Neural cell (in vitro differentiated cells): ENCODE data around the gene METRN.

Experiments used
- CTCF ChIP-seq: fragments of 450-650 bp; IDR thresholded peaks from 2 replicates; pipeline ENCODE4 v1.5.1; 2014; ENCODE audit warnings: antibody characterized with exemption, mild to moderate bottlenecking, moderate library complexity; ENCODE audit not compliant: poor library complexity, severe bottlenecking
- EP300 ChIP-seq: fragments of 450-650 bp; conservative IDR thresholded peaks from 2 replicates; pipeline ENCODE4 v1.6.1; 2014; ENCODE audit warnings: antibody characterized with exemption, mild to moderate bottlenecking, moderate library complexity; ENCODE audit not compliant: poor library complexity, severe bottlenecking
- EZH2 ChIP-seq: fragments of 200-600, 300-800 bp; shearing (Covaris generic), sonication (generic); IDR thresholded peaks from 2 replicates; pipeline ENCODE4 v1.6.1; 2014; ENCODE audit warnings: antibody characterized with exemption, low read length, borderline replicate concordance, mild to moderate bottlenecking; ENCODE audit not compliant: insufficient read depth, poor library complexity, severe bottlenecking
- POLR2AphosphoS5 ChIP-seq: IDR thresholded peaks from 2 replicates; pipeline ENCODE4 v1.6.1; 2012
- RAD21 ChIP-seq: fragments of 450-650 bp; conservative IDR thresholded peaks from 2 replicates; pipeline ENCODE4 v1.6.1; 2014; ENCODE audit warnings: antibody characterized with exemption, mild to moderate bottlenecking, moderate library complexity
- REST ChIP-seq: IDR thresholded peaks from 2 replicates; pipeline ENCODE4 v1.6.1; 2012; ENCODE audit warnings: borderline replicate concordance
- SMC3 ChIP-seq: fragments of 450-650 bp; conservative IDR thresholded peaks from 2 replicates; pipeline ENCODE4 v1.6.1; 2014; ENCODE audit warnings: antibody characterized with exemption, mild to moderate bottlenecking, moderate library complexity; ENCODE audit not compliant: poor library complexity
- TAF1 ChIP-seq: IDR thresholded peaks from 2 replicates; pipeline ENCODE4 v1.6.1; 2012; ENCODE audit warnings: low read depth

DNA sequence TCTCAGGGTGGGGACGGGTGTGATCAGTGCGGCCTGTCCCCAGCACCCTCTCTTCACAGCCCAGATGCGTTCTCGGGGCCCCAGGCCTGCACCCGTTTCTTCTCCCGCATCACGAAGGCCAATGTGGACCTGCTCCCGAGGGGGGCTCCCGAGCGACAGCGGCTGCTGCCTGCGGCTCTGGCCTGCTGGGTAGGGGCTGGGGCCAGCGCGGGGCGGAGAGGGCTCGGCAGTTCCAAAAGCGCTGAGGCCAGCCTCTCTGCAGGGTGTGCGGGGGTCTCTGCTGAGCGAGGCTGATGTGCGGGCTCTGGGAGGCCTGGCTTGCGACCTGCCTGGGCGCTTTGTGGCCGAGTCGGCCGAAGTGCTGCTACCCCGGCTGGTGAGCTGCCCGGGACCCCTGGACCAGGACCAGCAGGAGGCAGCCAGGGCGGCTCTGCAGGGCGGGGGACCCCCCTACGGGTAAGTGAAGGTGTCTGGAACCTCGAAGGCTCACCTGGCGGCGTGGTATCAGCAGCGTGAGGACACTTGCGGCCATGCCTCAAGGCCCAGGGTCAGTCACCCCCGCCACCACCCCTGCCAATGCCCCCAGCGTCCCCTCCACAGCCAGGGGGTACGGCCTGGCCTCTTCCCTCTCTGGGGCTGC lies 50.0 kb downstream of the METRN start:
- TF ChIP-seq CTCF (no peak), EZH2 (no peak), EP300 (no peak), TAF1 (no peak), POLR2AphosphoS5 (no peak), RAD21 (no peak), REST (no peak), SMC3 (no peak)
